Measurements from ENCODE around the gene TMEM198. TPM values are rescaled to one million over a fixed set of nuclear protein-coding genes. Genes with fewer than 3 reads are reported as not detected.

The TMEM198 gene
- total and polyA plus RNA-seq, 9 of the 15 experiments (the other 6 are each of a cell fraction or from before 2014, with no cell fraction given) = 0.03 to 3.8 (median 1.0) TPM

GRCh38 chr2:219521066-219521880 lies 22.6 kb upstream of the TMEM198 start (continued):
- TF ChIP-seq PCBP2 (IDR thresholded peaks at IDR 0.05; ENCODE audit: low read depth, low read length, poor library complexity, severe bottlenecking) (no peak), TFAM (CRISPR knock-in tag; conservative IDR thresholded peaks at IDR 0.05) (no peak), ELK3 (CRISPR knock-in tag; IDR thresholded peaks at IDR 0.05) (no peak), SRSF3 (IDR thresholded peaks at IDR 0.05; ENCODE audit: insufficient read depth, low read length) (no peak), ZFP91 (CRISPR knock-in tag; IDR thresholded peaks at IDR 0.05) (no peak), ZKSCAN1 (IDR thresholded peaks at IDR 0.05; ENCODE audit: low read depth, low read length) (no peak), ZBTB49 (CRISPR knock-in tag; IDR thresholded peaks at IDR 0.05; ENCODE audit: borderline replicate concordance) (no peak), THAP12 (CRISPR knock-in tag; IDR thresholded peaks at IDR 0.05) (no peak), E2F6 (IDR thresholded peaks at IDR 0.05; ENCODE audit: borderline replicate concordance in 1 of 2, extremely low read depth in 1 of 2, insufficient read depth in 1 of 2, insufficient read length in 1 of 2, low read depth in 1 of 2, low read length in 1 of 2, poor library complexity in 1 of 2, severe bottlenecking in 1 of 2) (no peak), XRCC5 (IDR thresholded peaks at IDR 0.05; ENCODE audit: low read depth, low read length) (no peak), CHD1 (IDR thresholded peaks at IDR 0.05; ENCODE audit: low read length) (no peak), ZBTB5 (IDR thresholded peaks at IDR 0.05) (no peak), SREBF1 (IDR thresholded peaks at IDR 0.05; ENCODE audit: borderline replicate concordance, low read depth, low read length) (no peak)

Measured in K562 (cell line).